H1 (cell line): ENCODE data around the gene RAB8B. TPM values are rescaled to one million over a fixed set of nuclear protein-coding genes. Genes with fewer than 3 reads are reported as not detected.

ENCODE experiments used
- CTCF ChIP-seq, 3 experiments: IDR thresholded peaks; 1 replicate in 2 of 3; 2 replicates in 1 of 3; pipeline versions ENCODE4 v1.5.1 to v1.6.1; 2011; ENCODE audit warnings: low read length in 3 of 3, mild to moderate bottlenecking in 3 of 3, inconsistent platforms in 2 of 3, low read depth in 1 of 3, moderate library complexity in 1 of 3; ENCODE audit not compliant: insufficient read depth in 1 of 3; ENCODE audit errors: control extremely low read depth in 1 of 3
- JUN ChIP-seq: IDR thresholded peaks from 2 replicates; pipeline ENCODE4 v1.6.1; 2011; ENCODE audit warnings: low read depth, mild to moderate bottlenecking, improper control_type of control experiment, low read length
- KDM1A ChIP-seq: fragments of 200-600, 300-600 bp; sonication (generic); IDR thresholded peaks from 2 replicates; pipeline ENCODE4 v1.7.1; 2016; ENCODE audit warnings: mild to moderate bottlenecking, low read length, borderline replicate concordance
- TAF1 ChIP-seq: IDR thresholded peaks from 2 replicates; pipeline ENCODE4 v1.6.1; 2011; ENCODE audit warnings: mild to moderate bottlenecking, low read depth, low read length
- TBP ChIP-seq: IDR thresholded peaks from 2 replicates; pipeline ENCODE4 v1.6.1; 2011; ENCODE audit warnings: low read depth, low read length, improper control_type of control experiment
- polyA plus RNA-seq, 7 experiments: library from polyadenylated mRNA; depleted of rRNA in 3 of 7; stranded (reverse) in 5 of 7; unstranded in 2 of 7; fragments of >200 nt in 5 of 7; fragments of 200-250 nt in 2 of 7; gene quantifications; 1 replicate in 5 of 7; 2 replicates in 1 of 7; 4 replicates in 1 of 7; pipeline versions ENCODE4 v1.2.1 to v1.2.3, GENCODE V29; 2011 to 2013; ENCODE audit warnings: missing spikeins in 2 of 7, mixed read lengths in 2 of 7
- total RNA-seq: library from RNA; stranded (reverse); fragmentation: NEBNext Ultra II Directional; extraction: Animal tissue kit (Norgen Biotek cat#: 25700); gene quantifications from 2 replicates; pipeline ENCODE4 v1.2.1, GENCODE V29; 2021

RAB8B gene
- total and polyA plus RNA-seq, 2 of the 8 experiments (the other 6 are each of a cell fraction or from before 2014, with no cell fraction given): 9.5 to 47.8 TPM

DNA sequence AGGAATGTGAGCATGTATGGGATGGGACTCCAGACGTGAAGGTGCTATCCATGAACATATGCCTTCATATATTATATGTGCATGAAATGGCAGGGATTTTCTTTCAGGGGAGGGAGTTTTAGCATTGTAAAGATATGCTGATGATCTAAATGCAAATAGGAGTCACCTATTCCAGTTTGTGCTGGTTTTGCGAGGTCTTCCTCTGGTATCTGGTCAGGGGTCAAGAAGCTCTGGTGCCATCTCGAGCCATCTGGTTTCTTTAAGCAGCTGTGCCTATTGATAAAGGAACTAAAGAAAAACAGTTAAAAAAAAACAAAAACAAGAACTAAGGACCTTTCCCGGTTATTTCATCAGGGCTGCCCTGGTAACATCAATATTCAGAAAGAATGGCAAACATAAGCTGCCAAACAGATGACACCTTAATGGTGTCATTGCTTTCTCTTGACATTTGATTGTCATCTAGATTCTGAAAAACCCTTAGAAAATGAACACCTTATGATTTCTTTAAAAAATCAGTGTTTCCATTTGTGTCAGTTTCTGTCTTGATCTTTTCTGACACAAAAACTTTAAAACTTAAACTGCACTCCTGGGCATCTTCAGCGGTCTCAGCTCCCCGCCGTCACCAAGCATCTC, 110.7 kb downstream of the RAB8B start (continued):
- TF ChIP-seq TAF1 (no peak), CTCF (IDR thresholded peaks at IDR 0.05; ENCODE audit: control extremely low read depth in 1 of 3, insufficient read depth in 1 of 3, low read depth in 1 of 3, low read length in 3 of 3) (no peak), TBP (no peak), JUN (no peak), KDM1A (no peak)
